ENCODE results near the gene SERPINF2. TPM values are rescaled to one million over a fixed set of nuclear protein-coding genes. Genes with fewer than 3 reads are reported as not detected.
"Not testable (repeated sequence)": the region's sequence is repeated elsewhere in the genome, so short reads cannot be mapped to it uniquely, and the experiment has no call there.

The SERPINF2 gene
- 1 to 10 TPM; 1.0 to 1.7 TPM for total RNA-seq

GRCh38 chr17:1742371-1743087 lies at the start of gene SERPINF2:
SERPINF2 (plus strand) TSS chr17:1742871; CDS start chr17:1744996, 2,125 bp downstream.
- DNase-seq = no peak
- no peak within 1 kb of the TSS for H3K27ac ChIP-seq
- no peaks in the 10 kb centered on the region for H3K9me3 ChIP-seq
- no peak within 1 kb of the TSS for H3K9ac ChIP-seq (ENCODE audit: low read depth in 2 of 2, low read length in 2 of 2)
- no peak for TF ChIP-seq CTCF (IDR thresholded peaks at IDR 0.05)
- H3K4me1 ChIP-seq = peaks cover 4% of the 10 kb centered on the region
- H3K27me3 ChIP-seq = no peaks in the 10 kb centered on the region
- H3K4me3 ChIP-seq = no peak within 1 kb of the TSS
- H3K36me3 ChIP-seq = no peaks in the 10 kb centered on the region
- intact Hi-C loops (cut with DNase I) = no loop called here

GRCh38 chr17:1693339-1693738 lies 49.3 kb upstream of the SERPINF2 start:
- Histone ChIP-seq H3K36me3 (no peaks in the 10 kb centered on the region), H3K27me3 (no peaks in the 10 kb centered on the region), H3K9ac (ENCODE audit: low read depth in 2 of 2, low read length in 2 of 2) (no peak overlapping the region), H3K4me3 (no peak overlapping the region), H3K27ac (no peak overlapping the region), H3K9me3 (no peaks in the 10 kb centered on the region), H3K4me1 (no peaks in the 10 kb centered on the region)
- intact Hi-C loops (cut with DNase I) = no loop called here
- DNase-seq = no peak
- no peak for TF ChIP-seq CTCF (IDR thresholded peaks at IDR 0.05)

- TF ChIP-seq CTCF (IDR thresholded peaks at IDR 0.05) = no peak
- intact Hi-C loops (cut with DNase I) = no loop called here
- Histone ChIP-seq H3K9me3 (no peaks in the 10 kb centered on the region), H3K9ac (ENCODE audit: low read depth in 2 of 2, low read length in 2 of 2) (no peak overlapping the region), H3K4me3 (no peak overlapping the region), H3K27ac (no peak overlapping the region), H3K27me3 (no peaks in the 10 kb centered on the region), H3K36me3 (no peaks in the 10 kb centered on the region), H3K4me1 (no peaks in the 10 kb centered on the region)
- DNase-seq = no peak
Observed at GRCh38 chr17:1695365-1695764, 47.3 kb upstream of the SERPINF2 start.

GRCh38 chr17:1697681-1698080 lies 45.0 kb upstream of the SERPINF2 start:
- H3K4me3 ChIP-seq = no peak overlapping the region
- no peak for DNase-seq
- intact Hi-C loops (cut with DNase I) = no loop called here
- no peaks in the 10 kb centered on the region for H3K36me3 ChIP-seq
- no peak for TF ChIP-seq CTCF (IDR thresholded peaks at IDR 0.05)
- no peak overlapping the region for H3K27ac ChIP-seq
- no peak overlapping the region for H3K9ac ChIP-seq (ENCODE audit: low read depth in 2 of 2, low read length in 2 of 2)
- no peaks in the 10 kb centered on the region for H3K9me3 ChIP-seq
- no peaks in the 10 kb centered on the region for H3K4me1 ChIP-seq
- H3K27me3 ChIP-seq = no peaks in the 10 kb centered on the region

- not testable (repeated sequence) for H3K9ac ChIP-seq (ENCODE audit: low read depth in 2 of 2, low read length in 2 of 2); H3K4me1 ChIP-seq; H3K27me3 ChIP-seq; H3K27ac ChIP-seq; H3K36me3 ChIP-seq; H3K4me3 ChIP-seq; H3K9me3 ChIP-seq; DNase-seq
- intact Hi-C loops (cut with DNase I) = loop anchor here (10.0 kb wide), 1 partner anchor 45 kb away; no protein-coding TSS in a partner anchor
Observed at GRCh38 chr17:1699891-1700290, 42.8 kb upstream of the SERPINF2 start.

- Histone ChIP-seq H3K4me1 (no peaks in the 10 kb centered on the region), H3K9me3 (no peaks in the 10 kb centered on the region), H3K27me3 (no peaks in the 10 kb centered on the region), H3K9ac (ENCODE audit: low read depth in 2 of 2, low read length in 2 of 2) (no peak overlapping the region), H3K36me3 (no peaks in the 10 kb centered on the region), H3K4me3 (no peak overlapping the region), H3K27ac (no peak overlapping the region)
- no peak for DNase-seq
- no peak for TF ChIP-seq CTCF (IDR thresholded peaks at IDR 0.05)
- intact Hi-C loops (cut with DNase I) = loop anchor here (10.0 kb wide), 1 partner anchor 48 kb away; no protein-coding TSS in a partner anchor
Observed at GRCh38 chr17:1703063-1703462, 39.6 kb upstream of the SERPINF2 start.
